Measurements from ENCODE around the gene PAXIP1.
"Not testable (repeated sequence)": the region's sequence is repeated elsewhere in the genome, so short reads cannot be mapped to it uniquely, and the experiment has no call there.

Gene PAXIP1, protein sequence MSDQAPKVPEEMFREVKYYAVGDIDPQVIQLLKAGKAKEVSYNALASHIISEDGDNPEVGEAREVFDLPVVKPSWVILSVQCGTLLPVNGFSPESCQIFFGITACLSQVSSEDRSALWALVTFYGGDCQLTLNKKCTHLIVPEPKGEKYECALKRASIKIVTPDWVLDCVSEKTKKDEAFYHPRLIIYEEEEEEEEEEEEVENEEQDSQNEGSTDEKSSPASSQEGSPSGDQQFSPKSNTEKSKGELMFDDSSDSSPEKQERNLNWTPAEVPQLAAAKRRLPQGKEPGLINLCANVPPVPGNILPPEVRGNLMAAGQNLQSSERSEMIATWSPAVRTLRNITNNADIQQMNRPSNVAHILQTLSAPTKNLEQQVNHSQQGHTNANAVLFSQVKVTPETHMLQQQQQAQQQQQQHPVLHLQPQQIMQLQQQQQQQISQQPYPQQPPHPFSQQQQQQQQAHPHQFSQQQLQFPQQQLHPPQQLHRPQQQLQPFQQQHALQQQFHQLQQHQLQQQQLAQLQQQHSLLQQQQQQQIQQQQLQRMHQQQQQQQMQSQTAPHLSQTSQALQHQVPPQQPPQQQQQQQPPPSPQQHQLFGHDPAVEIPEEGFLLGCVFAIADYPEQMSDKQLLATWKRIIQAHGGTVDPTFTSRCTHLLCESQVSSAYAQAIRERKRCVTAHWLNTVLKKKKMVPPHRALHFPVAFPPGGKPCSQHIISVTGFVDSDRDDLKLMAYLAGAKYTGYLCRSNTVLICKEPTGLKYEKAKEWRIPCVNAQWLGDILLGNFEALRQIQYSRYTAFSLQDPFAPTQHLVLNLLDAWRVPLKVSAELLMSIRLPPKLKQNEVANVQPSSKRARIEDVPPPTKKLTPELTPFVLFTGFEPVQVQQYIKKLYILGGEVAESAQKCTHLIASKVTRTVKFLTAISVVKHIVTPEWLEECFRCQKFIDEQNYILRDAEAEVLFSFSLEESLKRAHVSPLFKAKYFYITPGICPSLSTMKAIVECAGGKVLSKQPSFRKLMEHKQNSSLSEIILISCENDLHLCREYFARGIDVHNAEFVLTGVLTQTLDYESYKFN

DNA sequence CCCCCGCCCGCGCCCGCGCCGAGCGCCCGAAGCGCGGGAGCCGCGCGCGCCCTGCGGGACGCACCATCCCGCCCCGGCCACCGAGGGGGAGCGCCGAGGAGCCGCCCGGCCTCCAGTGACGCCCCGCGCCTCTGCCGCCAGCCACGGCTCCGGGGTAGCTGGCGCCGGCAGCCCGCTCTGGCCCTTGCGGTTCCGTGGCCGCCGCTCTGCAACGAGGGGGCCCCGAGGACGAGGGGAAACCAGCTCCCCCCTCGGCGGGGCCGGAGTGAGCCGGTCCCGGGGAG is at the start of gene PAXIP1:
TSS of gene PAXIP1 (minus strand) at position 33 of the 284 bp plus-strand sequence. CDS start 195 bp downstream, outside the sequence.
- peak; percentile 58 for DNase-seq

DNA sequence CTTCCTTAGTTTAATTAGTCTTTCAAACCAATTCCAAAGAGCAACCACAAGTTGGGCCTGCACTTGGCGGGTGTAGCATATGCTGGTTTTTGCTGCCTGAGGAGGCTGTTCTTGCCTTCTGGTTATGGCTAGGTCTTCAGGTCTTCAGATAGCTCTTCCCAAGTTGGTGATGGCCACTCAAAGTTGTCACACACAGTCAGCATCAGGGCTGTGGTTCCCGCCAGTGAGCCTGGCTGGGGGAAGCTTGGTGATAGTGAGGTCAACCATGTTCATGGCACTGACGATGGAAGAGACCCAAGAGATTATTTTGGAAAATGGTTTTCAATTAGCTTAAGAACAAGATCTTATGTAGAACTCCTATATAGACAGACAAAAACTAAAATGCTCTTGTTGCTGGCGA is 48.4 kb upstream of the PAXIP1 start:
- DNase-seq = no peak

DNA sequence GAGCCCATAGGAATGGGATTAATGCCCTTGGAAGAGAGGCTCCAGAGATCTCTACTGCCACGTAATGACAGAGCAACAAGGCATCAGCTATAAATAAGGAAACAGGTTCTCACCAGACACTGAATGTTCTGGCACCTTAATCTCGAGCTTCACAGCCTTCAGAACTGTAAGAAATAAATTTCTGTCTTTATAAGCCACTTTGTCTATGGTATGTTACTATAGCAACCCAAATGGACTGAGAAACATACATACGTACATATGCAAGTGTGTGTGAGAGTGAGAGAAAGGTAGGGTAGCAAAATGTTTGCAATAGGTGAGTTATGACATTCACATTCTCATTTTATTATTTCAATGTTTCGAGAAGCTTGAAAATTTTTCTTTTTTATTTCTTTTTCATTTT is 45.1 kb upstream of the PAXIP1 start:
- no peak for DNase-seq

DNA sequence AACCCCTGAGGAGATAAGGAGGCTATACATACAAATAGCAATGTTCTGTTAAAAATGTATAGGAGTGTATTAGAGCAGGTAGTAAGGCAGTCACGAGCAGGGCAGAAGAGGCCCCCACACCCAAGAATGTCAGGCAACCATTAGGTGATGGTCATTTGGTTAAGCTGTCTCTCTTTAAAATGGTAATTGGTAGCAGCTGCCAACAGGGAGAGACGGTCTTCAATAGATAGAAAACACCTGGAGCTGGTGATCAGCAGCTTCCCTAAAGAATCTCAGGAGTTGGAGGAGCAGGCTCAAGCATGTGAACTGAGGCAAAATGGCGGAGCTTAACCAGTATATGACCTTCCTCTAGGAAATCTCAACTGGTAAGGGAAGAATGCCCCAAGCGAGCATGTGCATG is 40.8 kb upstream of the PAXIP1 start:
- DNase-seq = no peak

DNA sequence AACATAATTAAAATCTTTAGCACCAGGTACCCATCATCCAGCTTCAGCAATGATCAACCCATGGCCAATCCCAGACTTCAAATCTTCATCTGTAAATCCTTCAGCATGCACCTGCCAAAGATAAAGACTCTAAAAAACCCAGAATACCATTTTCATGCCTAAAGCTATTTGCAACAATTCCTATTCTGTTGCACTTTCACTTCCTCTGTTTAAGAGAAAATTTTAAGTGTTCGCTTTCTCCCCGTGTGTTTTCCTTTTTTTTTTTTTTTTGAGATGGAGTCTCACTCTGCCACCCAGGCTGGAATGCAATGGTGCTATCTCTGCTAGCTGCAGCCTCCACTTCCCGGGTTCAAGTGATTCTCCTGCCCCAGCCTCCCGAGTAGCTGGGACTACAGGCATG is 35.4 kb upstream of the PAXIP1 start:
- DNase-seq = no peak

DNA sequence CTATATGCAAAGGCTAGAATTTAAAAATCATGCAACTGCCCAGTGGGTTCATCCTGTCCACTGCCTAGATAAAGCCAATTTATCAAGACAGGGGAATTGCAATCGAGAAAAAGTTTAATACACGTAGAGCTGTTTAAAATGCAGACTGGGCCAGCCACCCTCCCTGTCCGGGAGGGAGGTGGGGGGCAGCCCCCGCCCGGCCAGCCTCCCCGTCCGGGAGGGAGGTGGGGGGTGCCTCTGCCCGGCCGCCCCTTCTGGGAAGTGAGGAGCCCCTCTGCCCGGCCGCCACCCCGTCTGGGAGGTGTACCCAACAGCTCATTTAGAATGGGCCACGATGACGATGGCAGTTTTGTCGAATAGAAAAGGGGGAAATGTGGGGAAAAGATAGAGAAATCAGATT is 31.6 kb upstream of the PAXIP1 start:
- not testable (repeated sequence) for DNase-seq

DNA sequence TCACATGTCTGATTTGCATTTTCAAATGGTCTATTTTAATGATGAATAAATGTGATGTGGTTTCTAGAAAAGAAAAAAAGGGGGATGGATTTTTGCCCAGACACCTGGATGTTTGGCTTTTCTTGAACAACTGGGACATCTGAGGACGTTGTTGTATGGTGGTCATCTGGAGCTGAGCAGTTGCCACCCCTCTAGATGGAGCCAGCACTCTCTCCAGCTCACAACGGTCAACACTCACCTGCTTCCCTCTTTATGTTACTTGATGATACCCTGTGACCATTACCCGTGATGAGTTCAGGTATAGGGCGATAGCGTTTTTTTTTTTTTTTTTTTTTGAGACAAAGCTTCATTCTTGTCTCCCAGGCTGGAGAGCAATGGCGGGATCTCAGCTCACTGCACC is 30.1 kb upstream of the PAXIP1 start:
- DNase-seq = no peak

DNA sequence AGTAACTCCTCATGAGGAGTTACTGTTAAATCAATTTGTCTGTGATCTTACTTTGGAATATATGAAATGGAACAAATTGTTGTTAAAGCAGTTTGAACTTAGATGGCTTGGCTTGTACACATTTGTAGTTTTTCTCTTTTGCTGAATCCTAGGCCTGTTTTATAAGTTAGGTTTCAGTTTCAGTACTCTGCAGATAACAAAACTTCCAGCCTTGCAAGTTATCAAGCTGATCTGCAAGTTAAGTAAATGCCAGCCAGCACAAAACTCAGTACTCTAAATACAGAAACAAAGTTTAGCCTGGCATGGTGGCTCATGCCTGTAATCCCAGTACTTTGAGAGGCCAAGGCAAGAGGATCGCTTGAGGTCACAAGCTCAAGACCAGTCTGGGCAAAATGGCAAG is 25.0 kb upstream of the PAXIP1 start:
- no peak for DNase-seq

DNA sequence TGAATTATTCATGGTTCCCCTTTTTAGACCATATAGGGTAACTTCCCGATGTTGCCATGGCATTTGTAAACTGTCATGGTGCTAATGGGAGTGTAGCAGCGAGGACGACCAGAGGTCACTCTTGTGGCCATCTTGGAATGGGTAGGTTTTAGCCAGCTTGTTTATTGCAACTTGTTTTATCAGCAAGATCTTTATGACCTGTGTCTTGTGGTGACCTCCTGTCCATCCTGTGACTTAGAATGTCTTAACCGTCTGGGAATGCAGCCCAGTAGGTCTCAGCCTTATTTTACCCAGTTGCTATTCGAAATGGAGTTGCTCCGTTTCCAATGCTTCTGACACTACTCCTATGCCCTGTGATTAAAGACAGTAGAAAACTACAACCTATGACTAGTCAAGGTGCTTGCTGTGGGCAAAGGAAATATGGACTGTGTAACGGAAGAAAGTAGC is 18.8 kb upstream of the PAXIP1 start:
- DNase-seq = no peak

DNA sequence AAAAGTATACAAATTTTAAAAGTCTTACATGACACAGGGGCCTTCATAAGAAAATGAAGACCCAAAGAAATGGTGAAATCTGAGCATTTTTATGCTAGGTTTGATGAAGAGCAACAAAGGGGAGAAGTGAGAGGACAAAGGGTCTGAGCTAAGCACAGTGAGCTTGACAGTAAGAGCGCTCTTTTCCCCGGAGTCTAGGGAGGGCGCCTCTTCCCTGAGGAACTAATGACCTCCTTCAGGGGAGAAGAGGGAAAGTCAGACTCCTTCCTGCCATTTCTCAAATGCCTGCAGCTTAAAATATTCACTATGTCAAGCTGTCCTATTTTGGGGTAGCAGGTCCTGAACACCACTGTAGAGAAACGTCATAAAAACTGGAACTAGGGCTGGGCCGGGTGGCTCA is 18.1 kb upstream of the PAXIP1 start:
- DNase-seq = no peak

DNA sequence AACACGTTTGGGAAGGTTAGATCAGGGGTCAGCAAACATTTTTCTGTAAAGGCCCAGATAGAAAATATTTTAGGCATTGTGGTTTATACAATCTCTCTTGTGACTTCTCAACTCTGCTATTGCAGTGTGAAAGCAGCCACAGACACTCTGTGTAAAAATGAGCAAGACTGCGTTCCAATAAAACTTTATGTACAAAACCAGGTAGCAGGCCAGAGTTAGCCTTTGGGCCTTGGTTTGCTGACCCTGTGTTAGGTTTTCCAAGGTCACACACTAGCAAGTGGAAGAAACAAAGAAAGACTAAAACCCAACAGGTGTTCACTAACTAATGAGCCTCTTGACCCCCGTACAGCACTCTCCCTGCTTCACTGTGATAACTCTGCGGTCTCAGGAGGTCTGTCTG is 14.9 kb upstream of the PAXIP1 start:
- DNase-seq = no peak

DNA sequence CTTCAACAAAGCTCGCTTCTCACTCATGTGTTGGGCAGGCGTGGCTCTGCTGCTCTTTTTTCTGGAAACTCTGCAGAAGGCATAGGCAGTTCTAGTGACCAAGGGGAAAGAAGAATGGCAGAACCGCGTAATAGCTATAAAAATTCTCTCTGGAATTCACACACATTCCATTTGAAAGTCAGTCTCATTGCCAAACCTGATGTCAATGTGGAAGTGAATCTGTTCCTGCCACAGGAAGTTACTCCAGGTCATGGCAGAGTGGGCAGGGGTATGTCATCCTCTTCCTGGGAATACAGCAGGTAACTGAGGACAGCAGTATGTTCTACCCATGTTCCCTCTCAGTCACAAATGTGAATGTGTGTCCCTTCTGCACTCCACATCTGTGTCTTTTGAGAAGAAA is 8.2 kb upstream of the PAXIP1 start:
- DNase-seq = no peak

DNA sequence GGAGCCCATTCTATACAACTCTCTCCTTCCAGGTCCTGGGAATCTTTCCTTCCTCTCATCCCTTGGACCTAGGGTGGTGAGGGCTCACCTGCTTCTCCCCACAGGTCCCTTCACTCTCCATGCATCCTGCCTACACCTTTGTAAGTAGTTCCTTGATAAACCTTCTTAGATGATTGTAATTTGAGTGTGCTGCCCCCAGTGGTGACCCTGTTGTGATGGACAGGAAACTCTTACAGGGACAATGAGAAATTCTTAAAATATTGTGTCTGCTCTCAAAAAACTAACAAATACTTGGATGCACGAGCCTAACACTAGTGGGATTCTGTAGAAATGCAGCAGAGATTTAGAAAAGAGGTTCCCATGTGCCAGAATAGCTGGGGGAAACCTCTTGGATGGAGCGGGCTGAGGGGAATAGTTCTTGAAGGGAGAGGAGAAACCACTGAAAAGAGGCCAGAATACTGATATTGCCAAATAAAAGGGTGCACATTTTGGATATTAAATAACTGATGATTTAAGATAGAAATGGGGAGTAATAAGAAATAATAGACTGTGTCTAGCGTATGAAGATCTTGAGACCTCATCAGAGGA is 6.7 kb upstream of the PAXIP1 start:
- DNase-seq = peak; percentile 16

DNA sequence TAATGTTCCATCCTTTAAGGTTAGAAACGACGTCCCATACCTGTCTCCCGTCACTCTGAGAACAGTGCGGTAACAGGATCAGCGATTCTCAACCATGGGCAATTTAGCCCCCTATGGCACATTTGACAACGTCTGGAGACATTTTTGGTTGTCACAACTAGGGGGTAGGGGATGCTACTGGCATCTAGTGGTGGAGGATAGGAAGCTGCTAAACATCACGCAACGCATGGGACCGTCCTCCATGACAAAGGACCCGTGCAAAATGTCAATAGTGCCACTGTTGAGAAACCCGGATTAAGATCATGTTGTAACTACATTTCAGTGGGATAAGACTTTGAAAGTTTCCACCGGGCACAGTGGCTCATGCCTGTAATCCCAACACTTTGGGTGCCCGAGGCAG is 5.0 kb upstream of the PAXIP1 start:
- DNase-seq = no peak

DNA sequence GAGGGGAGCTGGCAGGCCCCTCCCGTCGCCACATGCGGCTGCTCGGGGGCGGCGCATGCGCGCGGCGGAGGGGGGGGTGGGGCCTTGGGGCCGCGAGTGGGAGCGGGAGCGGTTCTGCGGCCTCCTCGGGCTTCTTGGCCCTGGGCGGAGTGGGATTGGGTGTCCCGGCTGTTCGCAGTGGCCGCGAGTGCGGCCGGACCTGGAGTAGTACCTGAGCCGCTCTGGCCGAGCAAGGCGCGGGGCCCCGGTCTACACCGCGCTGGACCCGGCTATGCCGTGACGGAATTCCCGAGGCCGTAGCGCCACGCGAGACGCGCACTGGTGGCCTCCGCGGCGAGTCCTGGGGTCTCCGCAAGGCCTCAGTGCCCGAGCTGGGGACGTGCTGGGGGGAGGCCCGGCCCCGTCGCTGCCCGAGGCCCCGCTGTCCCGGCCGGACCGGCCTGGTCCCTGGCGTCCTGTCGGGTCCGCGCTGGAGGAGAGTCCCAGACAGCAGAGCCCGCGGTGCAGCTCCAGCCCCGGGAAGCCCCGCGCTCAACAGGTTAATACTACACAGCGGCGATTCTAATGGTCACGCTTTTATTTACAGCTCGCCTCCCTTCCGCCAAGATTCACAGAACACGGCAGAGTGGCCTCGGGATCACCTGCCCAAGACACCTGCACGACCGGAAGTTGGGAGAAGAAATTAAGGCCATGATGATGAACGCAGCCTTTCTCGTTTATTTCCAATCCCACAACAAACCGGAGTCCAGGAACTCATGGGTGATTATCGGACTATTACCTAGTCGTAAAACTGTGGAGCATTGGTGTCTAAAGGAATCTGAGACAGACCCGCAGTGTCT is 671 bp upstream of the PAXIP1 start:
- peak; percentile 88 for DNase-seq

DNA sequence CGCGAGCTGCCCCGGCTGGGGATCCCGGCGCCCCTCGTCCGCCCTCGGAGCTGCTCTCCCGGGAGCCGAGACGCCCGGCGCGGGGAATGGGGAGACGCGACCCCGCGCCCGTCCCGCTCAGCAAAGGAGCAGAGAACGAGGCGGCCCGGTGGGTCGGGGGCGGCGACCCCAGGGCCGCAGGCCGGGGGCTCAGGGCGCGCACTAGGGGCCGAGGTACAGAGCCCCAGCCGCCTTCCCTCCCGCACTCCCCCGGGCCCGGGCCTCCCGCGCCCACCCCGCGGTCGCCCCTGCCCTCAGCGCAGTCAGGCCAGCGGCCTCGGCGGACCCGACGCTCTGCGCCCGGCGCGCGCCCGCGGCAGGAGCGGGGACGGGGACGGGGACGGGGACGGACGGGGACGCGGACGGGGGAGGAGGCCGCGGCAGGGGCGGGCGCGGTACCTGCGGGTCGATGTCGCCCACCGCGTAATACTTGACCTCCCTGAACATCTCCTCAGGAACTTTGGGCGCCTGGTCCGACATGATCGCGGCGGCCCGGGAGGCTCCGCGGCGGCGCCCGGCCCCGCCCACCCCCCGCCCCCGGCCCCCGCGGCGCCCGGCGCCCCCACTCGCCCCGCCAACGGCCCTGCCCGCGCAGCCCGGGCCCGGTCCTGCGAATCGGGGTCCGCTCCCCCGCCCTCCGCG is 373 bp downstream of the PAXIP1 start:
- peak; percentile 33 for DNase-seq

DNA sequence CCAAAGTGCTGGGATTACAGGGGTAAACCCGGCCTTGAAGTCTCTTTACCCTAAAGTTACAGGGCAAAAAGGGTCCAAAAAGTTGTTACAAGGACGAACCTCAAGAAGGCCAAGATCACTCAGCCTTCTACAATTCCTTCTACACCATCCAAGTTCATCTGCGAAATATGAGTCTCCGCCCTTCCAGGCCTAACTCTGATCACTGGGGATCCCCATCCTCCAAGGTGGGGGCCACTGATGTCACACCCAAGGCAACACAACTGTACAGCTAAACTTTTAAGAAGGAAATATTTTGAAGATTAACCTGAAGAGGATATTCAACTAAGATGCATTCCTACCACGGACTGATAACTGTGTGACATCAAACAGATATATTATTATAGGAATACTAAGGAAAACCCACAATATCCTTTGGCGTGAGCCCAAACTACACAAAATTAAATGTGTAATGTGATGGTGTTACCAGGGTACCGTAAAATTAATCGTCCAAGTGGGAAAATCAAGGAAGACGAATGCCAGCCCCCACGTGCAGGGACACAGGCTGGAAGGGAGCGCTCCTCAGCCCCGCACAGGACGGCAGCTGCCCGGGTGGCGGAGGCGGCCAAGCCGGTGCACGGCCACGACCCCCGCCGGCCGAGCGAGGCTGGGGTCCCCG is 1.0 kb downstream of the PAXIP1 start:
- no peak for DNase-seq

DNA sequence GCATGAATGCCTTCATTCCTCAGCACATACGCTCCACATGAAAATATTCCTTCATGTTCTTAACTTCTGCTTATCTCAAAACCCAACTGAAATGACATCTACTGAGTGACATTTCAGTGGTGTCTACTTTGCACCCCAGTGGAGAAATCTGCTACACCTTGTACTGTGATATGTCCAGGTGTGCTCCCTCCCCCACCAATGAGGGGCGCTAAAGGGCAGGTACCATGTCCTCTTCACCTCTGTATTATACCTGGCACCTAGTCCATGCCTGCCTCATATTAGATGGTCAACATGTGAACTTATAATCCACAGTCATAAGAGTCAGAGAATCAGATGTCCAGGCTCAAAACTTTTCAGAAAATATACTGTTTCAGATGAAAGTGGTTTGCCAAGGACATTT is 2.1 kb downstream of the PAXIP1 start:
- DNase-seq = no peak

DNA sequence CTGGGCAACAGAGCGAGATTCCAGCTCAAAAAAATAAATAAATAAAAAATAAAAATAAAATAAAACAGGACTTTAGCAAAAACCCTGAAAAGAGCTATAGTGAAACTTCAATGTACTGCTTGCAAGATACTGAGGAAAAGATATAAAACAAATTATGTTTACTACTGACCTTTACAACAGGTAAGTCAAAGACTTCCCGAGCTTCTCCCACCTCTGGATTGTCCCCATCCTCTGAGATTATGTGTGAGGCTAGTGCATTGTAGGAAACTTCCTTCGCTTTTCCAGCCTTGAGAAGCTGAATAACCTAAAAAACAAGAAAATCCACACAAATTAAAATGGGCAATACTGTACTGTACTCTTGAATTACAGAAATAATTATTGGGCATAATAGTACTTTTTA is 4.4 kb downstream of the PAXIP1 start:
- no peak for DNase-seq

DNA sequence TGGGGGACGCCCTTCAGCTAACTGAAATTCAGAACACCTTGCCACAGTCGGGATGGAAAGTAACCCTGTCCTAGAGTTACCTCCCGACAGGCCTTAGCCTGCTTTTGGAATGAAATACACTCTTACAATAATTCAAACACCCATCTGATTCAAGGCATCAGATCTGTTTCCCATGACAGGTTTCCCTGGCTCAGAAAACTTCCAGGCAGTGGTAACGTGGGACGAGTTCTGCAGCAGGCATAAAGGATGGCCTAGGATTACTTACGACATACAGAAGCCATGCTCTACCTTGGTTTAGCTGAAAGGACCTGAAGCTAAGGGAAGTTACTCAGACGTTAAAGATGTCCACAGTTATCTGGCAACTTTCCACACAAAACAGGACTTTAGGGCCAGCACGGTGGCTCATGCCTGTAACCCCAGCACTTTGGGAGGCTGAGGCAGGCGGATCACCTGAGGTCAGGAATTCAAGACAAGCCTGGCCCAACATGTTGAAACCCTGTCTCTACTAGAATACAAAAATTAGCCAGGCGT is 5.0 kb downstream of the PAXIP1 start:
- no peak for DNase-seq

DNA sequence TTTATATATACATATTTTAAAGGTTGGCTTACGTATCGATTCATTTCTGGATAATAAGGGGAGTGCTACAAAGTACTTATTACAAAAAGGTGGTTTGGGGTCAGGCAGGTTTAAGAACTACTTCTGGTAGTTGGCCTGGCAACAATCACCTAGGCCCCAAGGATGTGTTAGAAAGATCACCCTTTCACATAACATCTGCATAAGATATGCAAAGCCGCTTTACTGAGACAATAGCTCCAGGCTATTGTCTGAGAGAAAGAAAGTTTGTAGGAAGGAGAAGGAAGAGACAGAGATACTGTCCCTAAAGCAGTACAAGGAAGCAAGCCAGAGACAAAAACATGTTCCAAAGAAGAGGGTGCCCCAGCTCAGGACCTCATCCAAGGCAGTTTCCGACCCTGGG is 6.2 kb downstream of the PAXIP1 start:
- no peak for DNase-seq

All from stimulated activated CD4-positive, alpha-beta T cell treated with anti-CD3 and anti-CD28 coated beads, Interleukin-12 subunit alpha, Interleukin-12 subunit beta, amount 100 ng/mL, for 4 hours (primary cell).